ENCODE measurements around the gene ADAT3. TPM values are rescaled to one million over a fixed set of nuclear protein-coding genes. Genes with fewer than 3 reads are reported as not detected.

Gene ADAT3
- polyA plus RNA-seq, 2 of the 4 experiments (the other 2 are of a cell fraction) = 0.66 to 5.6 TPM

DNA sequence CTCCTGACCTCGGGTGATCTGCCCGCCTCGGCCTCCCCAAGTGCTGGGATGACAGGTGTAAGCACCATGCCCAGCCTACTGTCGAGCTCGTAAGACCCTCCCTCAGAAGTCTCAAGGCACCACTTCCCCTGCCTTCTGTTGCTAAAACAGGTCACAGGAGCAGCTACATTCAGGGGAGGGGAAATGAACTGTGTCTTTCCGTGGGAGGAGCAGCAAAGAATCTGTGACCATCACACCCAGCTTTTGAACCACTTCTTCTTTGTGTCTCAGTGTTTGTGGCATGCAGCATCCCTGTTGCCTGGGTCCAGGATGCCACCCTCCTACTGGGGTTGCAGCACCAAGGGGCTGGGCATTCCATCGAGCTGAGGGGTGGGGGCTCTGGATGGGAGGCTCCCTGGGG is 28.0 kb downstream of the ADAT3 start:
- no peak for ATAC-seq
- ChIA-PET POLR2A (no interaction called here), CTCF (interaction anchor here (0.9 to 1.4 kb wide), 2 partner anchors 13 to 36 kb away, joined by 3 to 4 read pairs; no protein-coding TSS in a partner anchor)
- H3K27ac ChIP-seq = no peak overlapping the region
- 79% methylated on average over 4 of the region's 7 CpGs for WGBS (ENCODE audit: missing lambda C conversion rate)
- TF ChIP-seq JUN (IDR thresholded peaks at IDR 0.05) (no peak), MAZ (IDR thresholded peaks at IDR 0.05; ENCODE audit: borderline replicate concordance, low read depth, low read length) (no peak), RCOR1 (IDR thresholded peaks at IDR 0.05; ENCODE audit: low read depth, low read length) (no peak)
- peaks cover 5% of the 10 kb centered on the region; the same call in 1 of the 3 replicates for H3K4me1 ChIP-seq
- no peak for FAIRE-seq
- no peak for DNase-seq (ENCODE audit: low read depth in 1 of 2, low spot score in 1 of 2)
- no peak overlapping the region for H3K4me3 ChIP-seq
- H3K4me2 ChIP-seq = no peak overlapping the region
- peaks cover 5% of the 10 kb centered on the region; the same call in 1 of the 3 replicates for H3K9me3 ChIP-seq

DNA sequence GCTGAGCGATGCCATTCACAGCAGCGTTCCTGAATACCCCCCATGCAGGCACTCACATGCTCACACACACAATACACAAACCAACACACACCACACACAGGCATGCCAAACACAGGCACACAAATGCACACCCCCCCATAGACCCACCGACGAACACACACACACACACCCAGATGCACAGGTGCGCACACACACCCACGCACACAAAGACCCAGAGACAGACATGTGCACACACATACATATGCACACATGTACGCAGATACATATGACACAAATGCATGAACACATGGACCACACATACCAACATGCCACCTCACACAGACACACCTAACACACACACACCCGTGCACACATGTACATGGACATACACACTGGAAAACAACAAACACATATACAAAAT is 28.7 kb downstream of the ADAT3 start:
- DNase-seq (ENCODE audit: low read depth in 1 of 2, low spot score in 1 of 2) (no peak), FAIRE-seq (no peak), ATAC-seq (no peak)
- Histone ChIP-seq H3K4me1 (peaks cover 5% of the 10 kb centered on the region; the same call in 1 of the 3 replicates), H3K27ac (no peak overlapping the region), H3K4me3 (no peak overlapping the region), H3K9me3 (peaks cover 5% of the 10 kb centered on the region; the same call in 1 of the 3 replicates), H3K4me2 (no peak overlapping the region)
- WGBS (ENCODE audit: missing lambda C conversion rate) = 84% methylated on average over 8 of the region's 8 CpGs
- ChIA-PET POLR2A (no interaction called here), CTCF (interaction anchor here (0.6 kb wide), 1 partner anchor 19 kb away, joined by 3 read pairs; no protein-coding TSS in a partner anchor)
- TF ChIP-seq FOSL2 (IDR thresholded peaks at IDR 0.05) (no peak), FOSL2 (CRISPR knock-in tag; IDR thresholded peaks at IDR 0.05) (no peak), SMC3 (IDR thresholded peaks at IDR 0.05) (no peak)

DNA sequence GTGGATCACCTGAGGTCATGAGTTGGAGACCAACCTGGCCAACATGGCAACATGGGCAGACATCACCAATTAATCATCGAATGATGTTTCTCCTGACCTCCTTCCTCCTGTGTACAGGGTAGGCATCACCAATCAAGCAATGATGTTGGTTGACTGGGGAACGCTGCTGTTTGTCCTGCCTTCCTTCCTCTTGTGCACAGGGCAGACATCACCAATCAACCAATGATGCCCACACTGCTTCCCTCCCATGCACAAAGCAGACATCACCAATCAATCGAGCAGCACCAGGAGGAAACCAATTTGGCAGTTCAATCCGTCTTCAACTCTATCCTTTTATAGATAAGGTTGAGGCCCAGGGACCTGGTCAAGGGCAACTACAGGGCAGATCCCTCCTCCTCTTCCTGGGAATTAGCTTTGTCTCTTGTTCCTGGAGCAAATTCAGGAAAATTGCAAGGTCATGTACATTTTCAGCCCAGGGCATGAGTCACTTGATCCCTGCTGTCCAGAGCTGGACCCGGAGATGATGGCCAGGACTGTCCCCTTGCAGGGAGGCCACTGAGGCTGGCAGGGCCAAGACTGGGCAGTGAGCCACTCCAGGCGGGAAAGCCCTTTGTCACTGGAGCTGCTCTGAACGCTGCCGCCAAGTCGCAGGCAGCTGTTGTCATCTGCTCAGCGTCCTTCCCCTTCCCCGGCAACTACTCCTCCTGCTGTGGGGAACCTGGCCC is 30.4 kb downstream of the ADAT3 start:
- Histone ChIP-seq H3K4me3 (no peak overlapping the region), H3K27ac (no peak overlapping the region), H3K9me3 (peaks cover 5% of the 10 kb centered on the region; the same call in 1 of the 3 replicates), H3K4me1 (peaks cover 8% of the 10 kb centered on the region; the same call in 2 of the 3 replicates), H3K4me2 (no peak overlapping the region)
- peak; percentile 37 for TF ChIP-seq MAFK (IDR thresholded peaks at IDR 0.05; ENCODE audit: partially characterized antibody)
- TF ChIP-seq EHF (CRISPR knock-in tag; IDR thresholded peaks at IDR 0.05) = no peak
- CTCF ChIA-PET = interaction anchor here (0.6 to 2.1 kb wide), 3 partner anchors 11 to 712 kb away, joined by 3 to 6 read pairs (median 4); no protein-coding TSS in a partner anchor
- DNase-seq (ENCODE audit: low read depth in 1 of 2, low spot score in 1 of 2) = peak in 1 of 2 experiments; percentile 72
- POLR2A ChIA-PET = no interaction called here
- ATAC-seq = peak in 1 of 2 experiments; percentile 47; a peak in 3 of 6 replicates
- no peak for FAIRE-seq
- 62% methylated on average over 11 of the region's 11 CpGs for WGBS (ENCODE audit: missing lambda C conversion rate)

DNA sequence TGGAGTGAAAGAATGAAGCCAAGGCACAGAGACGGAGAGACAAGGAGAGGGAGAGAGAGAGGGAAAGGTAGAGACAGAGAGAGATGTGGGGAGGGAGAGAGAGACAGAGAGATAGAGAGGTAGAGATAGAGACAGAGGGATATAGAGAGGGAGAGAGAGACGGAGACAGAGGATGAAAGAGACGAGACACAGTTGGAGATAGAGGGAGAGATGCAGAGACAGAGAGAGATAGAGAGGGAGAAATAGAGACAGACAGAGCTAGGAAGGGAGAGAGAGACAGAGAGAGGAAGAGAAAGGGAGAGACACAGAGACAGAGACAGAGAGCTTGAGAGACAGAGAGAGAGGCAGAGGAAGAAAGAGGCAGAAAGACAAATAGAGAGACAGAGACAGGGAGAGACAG is 31.2 kb downstream of the ADAT3 start:
- DNase-seq (ENCODE audit: low read depth in 1 of 2, low spot score in 1 of 2) (no peak), FAIRE-seq (no peak), ATAC-seq (no peak)
- 90% methylated on average over 3 of the region's 3 CpGs for WGBS (ENCODE audit: missing lambda C conversion rate)
- no peak overlapping the region for H3K4me3 ChIP-seq
- CTCF ChIA-PET = interaction anchor here (0.6 to 2.1 kb wide), 5 partner anchors 8 to 711 kb away, joined by 3 to 6 read pairs (median 4); no protein-coding TSS in a partner anchor
- POLR2A ChIA-PET = no interaction called here
- TF ChIP-seq FOXS1 (CRISPR knock-in tag; IDR thresholded peaks at IDR 0.05) (no peak), NFE2L2 (conservative IDR thresholded peaks at IDR 0.05; ENCODE audit: low read length) (no peak), KDM5A (IDR thresholded peaks at IDR 0.05) (no peak), POLR2A (IDR thresholded peaks at IDR 0.05; ENCODE audit: low read length) (no peak), RCOR1 (IDR thresholded peaks at IDR 0.05; ENCODE audit: low read depth, low read length) (no peak), TFCP2L1 (CRISPR knock-in tag; IDR thresholded peaks at IDR 0.05) (no peak), ESRRA (IDR thresholded peaks at IDR 0.05; ENCODE audit: borderline replicate concordance, low read length) (no peak), ZC3H11A (IDR thresholded peaks at IDR 0.05) (no peak), ZNF302 (CRISPR knock-in tag; IDR thresholded peaks at IDR 0.05) (no peak), GATA3 (IDR thresholded peaks at IDR 0.05; ENCODE audit: borderline replicate concordance) (no peak), RAD21 (conservative IDR thresholded peaks at IDR 0.05 in 1 of 2, IDR thresholded peaks at IDR 0.05 in 1 of 2) (no peak), MAFK (IDR thresholded peaks at IDR 0.05; ENCODE audit: partially characterized antibody) (no peak), HOXA7 (CRISPR knock-in tag; IDR thresholded peaks at IDR 0.05) (no peak), CHD4 (IDR thresholded peaks at IDR 0.05; ENCODE audit: borderline replicate concordance) (no peak), RNF2 (IDR thresholded peaks at IDR 0.05; ENCODE audit: borderline replicate concordance, low read depth) (no peak)
- TF ChIP-seq, protein P1, sequence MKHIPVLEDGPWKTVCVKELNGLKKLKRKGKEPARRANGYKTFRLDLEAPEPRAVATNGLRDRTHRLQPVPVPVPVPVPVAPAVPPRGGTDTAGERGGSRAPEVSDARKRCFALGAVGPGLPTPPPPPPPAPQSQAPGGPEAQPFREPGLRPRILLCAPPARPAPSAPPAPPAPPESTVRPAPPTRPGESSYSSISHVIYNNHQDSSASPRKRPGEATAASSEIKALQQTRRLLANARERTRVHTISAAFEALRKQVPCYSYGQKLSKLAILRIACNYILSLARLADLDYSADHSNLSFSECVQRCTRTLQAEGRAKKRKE (CRISPR knock-in tag; IDR thresholded peaks at IDR 0.05; ENCODE audit: low read depth) = no peak
- TF ChIP-seq, protein P2, sequence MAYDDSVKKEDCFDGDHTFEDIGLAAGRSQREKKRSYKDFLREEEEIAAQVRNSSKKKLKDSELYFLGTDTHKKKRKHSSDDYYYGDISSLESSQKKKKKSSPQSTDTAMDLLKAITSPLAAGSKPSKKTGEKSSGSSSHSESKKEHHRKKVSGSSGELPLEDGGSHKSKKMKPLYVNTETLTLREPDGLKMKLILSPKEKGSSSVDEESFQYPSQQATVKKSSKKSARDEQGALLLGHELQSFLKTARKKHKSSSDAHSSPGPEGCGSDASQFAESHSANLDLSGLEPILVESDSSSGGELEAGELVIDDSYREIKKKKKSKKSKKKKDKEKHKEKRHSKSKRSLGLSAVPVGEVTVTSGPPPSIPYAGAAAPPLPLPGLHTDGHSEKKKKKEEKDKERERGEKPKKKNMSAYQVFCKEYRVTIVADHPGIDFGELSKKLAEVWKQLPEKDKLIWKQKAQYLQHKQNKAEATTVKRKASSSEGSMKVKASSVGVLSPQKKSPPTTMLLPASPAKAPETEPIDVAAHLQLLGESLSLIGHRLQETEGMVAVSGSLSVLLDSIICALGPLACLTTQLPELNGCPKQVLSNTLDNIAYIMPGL (CRISPR knock-in tag; IDR thresholded peaks at IDR 0.05; ENCODE audit: borderline replicate concordance) = no peak
- TF ChIP-seq, protein P3, sequence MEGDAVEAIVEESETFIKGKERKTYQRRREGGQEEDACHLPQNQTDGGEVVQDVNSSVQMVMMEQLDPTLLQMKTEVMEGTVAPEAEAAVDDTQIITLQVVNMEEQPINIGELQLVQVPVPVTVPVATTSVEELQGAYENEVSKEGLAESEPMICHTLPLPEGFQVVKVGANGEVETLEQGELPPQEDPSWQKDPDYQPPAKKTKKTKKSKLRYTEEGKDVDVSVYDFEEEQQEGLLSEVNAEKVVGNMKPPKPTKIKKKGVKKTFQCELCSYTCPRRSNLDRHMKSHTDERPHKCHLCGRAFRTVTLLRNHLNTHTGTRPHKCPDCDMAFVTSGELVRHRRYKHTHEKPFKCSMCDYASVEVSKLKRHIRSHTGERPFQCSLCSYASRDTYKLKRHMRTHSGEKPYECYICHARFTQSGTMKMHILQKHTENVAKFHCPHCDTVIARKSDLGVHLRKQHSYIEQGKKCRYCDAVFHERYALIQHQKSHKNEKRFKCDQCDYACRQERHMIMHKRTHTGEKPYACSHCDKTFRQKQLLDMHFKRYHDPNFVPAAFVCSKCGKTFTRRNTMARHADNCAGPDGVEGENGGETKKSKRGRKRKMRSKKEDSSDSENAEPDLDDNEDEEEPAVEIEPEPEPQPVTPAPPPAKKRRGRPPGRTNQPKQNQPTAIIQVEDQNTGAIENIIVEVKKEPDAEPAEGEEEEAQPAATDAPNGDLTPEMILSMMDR (IDR thresholded peaks at IDR 0.05) = no peak
- H3K4me2 ChIP-seq = no peak overlapping the region
- H3K27ac ChIP-seq = no peak overlapping the region
- peaks cover 1% of the 10 kb centered on the region; the same call in 1 of the 3 replicates for H3K9me3 ChIP-seq
- peaks cover 8% of the 10 kb centered on the region; the same call in 2 of the 3 replicates for H3K4me1 ChIP-seq
